GM19238 (cell line): ENCODE measurements around the gene HDAC5.

ENCODE experiments used
- DNase-seq: peaks from one replicate; pipeline ENCODE4 v3.0.0; 2011; ENCODE audit warnings: low spot score; ENCODE audit not compliant: insufficient read length

HDAC5 gene

DNA sequence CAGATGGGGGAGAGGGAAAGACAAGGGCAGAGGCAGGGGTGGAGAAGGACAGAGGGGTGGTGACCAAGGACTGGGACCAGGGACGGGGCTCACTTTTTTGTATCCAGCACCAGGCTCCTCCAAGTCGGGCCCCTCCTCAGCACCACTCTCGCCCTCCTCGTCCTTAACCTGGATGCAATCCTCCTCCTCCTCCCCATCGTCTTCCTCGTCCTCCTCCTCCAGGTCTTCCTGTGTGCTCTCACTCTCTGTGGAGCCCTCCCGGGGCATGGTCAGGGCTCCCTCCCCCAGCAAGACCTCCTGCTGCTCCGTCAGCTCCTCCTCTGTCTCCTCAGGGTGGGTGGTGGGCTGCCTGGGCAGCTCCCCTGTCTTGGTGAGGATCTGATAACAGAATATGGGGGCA lies 36.1 kb downstream of the HDAC5 start:
- no peak for DNase-seq

DNA sequence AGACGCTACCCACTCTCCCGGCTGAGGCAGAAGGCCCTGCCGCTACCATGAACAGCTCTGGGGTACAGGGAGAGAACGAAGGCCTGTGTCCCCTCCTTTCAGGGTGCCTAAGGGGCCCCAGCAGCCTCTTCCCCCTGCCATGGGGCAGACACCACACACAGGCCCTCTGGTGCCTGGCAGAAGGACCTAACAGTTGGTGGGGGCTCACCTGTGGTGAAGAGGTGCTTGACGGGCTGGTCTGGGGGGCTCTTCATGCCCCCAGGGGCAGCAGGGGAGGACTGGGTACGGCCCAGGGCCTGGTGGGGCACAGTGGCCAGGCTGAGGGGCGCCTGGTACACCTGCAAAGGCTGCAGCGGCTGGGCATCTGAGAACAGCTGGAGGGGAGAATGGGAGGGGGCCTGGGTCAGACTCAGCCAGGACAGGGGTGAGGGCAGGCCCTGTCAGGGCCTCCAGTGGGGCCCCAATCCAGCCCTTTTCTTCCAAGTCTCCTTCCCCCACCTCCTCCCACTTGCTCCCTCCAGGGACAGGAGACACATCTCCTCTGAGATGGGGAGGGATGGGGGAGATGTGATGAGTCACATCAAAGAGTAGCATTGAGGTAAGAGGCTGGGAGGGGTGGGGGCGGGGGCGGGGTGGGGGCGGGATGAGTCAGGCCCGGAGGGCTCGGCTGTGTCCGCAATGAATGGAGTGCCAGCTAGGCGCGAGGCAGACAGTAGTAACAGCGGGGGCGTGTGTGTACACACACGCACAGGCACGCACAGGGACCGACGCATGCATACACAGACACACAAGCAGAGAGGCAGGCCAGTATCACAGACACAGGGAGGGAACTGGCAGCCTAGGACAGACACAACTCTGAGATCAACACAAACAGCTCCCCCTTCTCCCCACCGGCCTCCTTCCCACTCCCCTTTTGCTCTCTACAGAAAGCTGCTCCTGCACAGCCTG lies 36.8 kb downstream of the HDAC5 start:
- no peak for DNase-seq

DNA sequence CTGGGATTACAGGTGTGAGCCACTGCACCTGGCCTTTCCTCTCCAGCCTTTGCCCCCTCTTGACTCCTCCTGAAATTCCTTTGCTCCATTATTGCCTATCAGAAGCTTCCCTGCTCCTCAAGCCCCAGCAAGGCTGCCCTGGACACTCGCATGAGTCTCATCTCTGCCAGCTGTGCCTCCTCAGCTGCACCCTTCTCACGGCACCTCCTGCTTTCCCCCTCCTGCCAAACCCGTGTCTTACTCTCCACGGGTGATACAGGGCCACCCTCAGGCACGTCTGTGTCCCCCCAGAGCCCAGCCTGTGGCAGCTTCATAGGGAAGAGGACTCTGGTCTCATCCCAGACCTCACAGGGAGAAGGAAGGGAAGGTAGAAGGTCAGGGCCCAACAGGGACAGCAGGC lies 37.5 kb downstream of the HDAC5 start:
- DNase-seq: no peak

DNA sequence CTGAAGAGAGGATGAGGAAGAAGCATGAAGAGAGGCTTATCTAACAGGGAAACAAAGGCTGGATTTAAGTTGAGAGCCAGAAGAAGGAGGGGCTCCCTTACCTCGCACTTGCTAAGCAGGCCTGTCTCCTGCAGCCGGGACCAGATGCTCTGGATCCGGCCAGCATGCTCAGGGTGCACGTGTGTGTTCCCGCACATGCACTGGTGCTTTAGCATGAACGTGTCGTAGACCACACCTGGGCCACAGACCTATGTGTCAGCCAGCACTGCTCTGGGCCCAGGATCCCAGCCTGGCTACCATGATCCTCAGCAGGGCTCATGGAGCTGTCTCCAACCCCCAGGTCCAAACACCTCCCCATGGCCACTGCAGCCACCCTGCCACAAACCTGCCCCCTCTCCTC lies 38.5 kb downstream of the HDAC5 start:
- no peak for DNase-seq

DNA sequence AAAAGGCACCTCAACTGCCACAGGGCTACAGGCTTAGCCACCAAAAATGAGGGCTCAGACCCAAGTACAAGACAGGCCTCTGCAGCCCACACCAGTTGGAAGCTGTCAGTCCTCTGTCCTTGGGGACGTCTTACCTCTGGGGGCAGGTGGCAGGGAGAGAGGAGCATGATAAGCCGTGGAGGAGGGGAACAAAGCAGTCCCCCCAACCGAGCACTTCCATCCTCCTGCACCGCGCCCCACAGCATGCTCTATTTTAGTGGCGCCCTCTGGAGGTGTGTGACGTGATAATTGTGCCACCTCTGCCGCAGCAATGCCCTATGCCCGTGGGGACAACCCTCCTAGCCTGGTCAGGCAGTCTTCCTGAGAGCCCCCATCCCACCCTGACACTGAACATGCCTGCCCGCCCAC lies 39.3 kb downstream of the HDAC5 start:
- DNase-seq: no peak

DNA sequence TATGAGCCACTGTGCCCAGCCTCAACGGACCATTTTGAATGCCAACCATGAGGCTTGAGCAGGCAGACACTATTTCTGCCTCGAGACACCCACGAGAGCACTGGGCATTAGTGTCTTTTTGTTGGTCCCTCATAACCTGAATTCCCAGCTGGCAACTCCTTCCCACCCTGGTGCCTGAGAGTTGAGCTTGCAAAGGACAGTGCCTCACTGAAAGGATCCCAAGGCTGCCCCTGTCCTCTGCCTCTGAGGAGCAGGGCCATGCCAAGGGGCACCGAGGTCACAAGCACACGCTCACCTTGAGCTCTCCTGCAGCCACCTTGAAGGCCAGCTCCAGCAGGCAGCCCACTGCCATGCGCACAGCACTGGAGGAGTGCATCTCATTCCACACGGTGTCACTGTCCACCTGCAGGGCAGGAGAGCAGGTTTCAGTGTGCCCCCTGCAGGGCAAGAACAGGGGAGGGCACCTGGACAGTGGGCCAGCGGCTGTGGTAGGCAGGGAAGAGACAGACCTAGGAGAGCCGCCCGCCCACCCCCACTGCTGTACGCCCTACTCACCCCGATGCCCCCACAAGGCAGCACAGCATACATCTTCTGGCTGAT lies 40.1 kb downstream of the HDAC5 start:
- DNase-seq: no peak

DNA sequence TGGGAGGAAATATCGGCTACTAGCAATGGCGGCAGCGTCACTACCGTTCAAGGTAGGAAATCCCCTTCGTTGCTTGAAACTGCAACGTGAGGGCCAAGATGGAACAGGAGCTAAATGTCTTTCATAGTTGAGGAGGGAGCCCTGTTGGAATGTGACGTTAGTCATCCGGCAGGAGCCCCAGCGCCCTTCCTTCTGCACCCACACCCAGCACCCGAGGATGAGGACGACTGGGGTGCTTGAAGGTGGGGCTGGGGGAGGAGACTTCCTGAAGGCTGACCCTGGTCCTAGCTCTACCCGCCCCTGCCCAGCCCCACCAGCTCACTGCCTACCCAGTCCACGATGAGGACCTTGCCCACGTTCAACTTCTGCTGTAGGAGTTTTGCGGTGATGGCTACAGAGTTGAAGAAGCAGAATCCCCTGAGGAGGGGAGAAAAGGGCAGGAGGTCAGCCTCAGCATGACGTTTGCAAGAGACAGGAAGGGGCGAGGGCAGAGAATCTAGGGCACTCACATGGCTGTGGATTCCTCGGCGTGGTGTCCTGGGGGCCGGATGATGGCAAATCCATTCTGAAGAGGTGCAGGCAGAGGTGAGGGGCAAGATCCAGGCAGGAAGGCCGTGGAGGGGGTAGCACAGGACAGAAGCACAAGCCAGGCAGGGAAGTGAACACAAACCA lies 41.0 kb downstream of the HDAC5 start:
- DNase-seq: no peak

DNA sequence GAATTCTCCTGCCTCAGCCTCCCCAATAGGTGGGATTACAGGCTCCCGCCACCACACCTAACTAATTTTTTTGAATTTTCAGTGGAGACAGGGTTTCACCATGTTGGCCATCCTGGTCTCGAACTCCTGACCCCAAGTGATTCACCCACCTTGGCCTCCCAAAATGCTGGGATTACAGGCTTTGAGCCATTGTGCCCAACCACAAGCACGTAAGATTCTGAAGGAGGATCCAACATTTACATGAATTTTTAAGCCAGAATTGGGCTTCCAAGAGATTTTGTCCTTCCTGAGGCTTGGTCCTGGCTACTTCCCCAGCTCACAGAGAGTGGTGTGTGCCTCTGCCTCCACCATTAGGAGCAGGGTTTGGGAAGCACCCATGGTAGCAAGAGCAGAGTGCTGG lies 41.8 kb downstream of the HDAC5 start:
- no peak for DNase-seq

DNA sequence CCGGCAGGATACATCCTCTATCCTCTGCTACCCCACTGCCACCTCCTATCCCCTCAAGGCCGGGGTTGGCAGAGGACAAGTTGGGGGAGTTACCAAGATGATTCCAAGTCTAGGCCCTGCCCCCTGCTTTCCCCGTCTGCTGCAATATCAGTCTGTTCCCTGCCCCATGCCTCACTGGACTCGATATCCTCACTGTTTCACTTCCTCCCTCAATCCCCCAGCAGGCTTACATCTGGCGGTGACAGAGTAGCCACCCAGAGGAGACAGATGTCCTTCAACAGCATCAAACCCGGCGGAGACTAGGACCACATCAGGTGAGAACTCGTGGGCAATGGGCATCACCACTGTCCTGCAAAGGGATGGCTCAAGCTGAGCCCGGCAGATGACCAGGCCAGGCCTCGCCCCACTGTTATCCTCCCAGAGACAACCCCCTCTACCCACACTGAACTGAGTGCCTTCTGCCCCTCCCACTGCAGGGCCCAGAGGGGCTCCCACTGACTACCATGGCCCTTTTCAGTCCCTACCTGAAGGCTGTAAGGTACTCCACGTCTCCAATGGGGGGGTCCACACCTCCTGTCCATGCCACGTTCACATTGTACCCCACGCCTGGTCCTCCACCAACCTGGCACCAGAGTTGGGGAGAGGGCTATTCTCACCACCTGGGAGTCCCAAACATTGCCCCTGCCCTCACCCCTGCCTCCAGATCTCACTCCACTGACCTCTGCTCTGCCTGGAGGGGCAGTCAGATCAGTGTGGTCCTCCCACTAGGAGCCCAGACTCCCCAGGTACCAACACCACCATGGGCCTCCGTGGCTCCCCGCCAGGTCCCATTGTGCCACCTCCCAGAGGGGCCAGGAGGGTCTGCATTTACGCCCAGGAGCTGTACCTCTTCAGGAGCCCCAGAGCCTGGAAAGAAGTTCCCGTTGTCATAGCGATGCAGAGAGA lies 43.3 kb downstream of the HDAC5 start:
- DNase-seq: no peak

DNA sequence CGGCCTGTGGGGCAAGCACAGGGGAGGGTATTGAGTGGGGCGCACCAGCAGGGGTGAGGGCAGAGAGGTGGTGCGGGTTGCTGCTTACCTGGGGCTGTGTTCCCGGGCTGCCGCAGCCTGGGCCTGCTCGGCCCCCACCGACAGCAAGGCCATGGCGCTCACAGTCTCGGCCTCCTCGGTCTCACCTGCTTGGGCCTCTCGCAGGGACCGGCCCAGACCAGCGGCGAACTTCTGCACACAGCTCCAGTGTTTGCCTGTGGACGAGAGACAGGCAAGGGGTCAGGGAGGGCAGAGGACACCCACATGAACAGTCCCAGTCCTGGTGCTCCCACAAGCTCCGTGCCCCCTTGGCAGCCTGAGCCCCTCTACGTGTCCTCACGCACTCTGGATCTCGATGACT lies 45.0 kb downstream of the HDAC5 start:
- DNase-seq: no peak

DNA sequence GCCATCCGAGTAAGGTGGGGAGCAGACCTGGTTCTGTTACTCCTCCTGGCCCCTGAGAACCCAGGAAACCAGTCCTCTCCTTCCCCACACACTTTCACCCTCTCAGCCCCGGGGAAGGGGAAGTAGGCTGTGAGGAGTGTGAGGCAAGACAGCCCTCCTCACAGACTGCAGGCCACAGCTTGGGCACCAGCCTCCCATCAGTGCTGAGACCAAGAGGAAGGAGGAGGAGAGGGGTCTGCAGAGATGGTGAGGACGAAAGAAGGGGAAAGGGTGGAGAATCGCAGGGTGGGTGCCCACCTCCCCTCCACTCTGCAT lies 45.9 kb downstream of the HDAC5 start:
- DNase-seq: no peak

DNA sequence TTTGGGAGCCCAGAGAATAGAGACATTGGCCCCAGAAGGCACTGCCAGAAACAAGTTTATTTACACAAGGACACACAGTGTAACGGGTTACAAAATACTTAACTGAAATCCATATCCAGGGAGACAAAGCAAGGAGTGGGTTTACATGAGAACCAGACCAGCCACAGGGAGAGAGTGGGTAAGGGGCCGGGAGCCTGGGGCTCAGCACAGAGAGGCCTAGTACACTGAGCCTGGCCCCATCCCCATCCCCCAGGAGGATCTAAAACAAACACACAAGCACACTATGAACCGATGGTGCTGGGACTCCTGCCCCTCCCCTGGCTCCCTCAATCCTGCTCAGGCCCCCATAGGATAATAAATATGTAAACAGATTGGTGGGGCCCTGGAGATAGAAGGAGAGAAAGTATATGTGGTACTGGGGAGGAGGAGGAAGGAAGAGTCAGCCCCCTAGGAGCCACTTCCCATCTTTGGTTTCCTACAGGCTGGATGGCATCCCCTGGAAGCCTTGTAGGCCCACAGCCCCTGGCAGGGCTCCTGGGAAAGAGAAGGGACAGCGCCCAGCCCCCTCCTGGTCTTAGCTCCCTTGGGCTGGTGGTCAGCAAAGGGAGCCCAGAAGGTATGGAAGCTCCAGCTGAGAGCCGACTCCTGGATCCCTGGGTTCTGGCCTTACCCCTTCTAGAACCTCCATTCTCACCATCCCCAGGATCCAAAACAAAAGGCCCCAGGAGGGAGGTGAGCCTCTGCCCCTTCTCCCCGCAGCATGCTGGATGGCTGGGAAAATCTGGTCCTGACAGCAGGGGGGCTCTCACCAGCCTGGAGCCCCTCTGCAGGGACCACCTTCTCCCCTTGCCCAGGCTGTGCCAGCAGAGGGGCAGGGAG lies 46.5 kb downstream of the HDAC5 start:
- no peak for DNase-seq

DNA sequence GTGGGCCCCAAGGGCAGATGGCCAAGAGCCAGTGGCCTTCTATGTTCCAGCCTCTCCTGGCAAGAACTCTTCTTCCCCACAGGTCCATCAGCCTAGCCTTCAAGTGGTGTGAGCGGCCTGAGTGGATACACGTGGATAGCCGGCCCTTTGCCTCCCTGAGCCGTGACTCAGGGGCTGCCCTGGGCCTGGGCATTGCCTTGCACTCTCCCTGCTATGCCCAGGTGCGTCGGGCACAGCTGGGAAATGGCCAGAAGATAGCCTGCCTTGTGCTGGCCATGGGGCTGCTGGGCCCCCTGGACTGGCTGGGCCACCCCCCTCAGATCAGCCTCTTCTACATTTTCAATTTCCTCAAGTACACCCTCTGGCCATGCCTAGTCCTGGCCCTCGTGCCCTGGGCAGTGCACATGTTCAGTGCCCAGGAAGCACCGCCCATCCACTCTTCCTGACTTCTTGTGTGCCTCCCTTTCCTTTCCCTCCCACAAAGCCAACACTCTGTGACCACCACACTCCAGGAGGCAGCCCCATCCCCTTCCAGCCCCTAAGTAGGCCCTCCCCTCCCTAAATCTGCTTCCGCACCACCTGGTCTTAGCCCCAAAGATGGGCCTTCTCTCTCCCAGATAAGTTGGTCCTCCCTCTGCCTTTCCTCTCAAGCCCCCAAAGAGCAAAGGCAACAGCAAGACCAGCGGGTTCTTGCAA lies 47.7 kb downstream of the HDAC5 start:
- no peak for DNase-seq

DNA sequence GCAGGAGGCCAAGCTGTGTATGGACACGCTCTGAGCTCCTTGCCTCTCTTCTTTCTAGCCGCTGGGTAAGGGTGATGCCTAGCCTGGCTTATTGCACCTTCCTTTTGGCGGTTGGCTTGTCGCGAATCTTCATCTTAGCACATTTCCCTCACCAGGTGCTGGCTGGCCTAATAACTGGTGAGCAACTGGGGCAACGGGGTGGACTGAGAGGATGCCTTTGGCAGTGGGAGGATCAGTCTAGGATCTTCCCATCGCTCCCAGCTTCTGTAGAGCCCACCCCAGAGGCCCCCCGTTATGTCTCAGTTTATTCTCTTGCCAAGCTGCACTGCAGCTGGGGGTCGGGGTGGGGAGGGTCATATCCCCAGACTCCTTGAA lies 48.5 kb downstream of the HDAC5 start:
- DNase-seq: no peak

DNA sequence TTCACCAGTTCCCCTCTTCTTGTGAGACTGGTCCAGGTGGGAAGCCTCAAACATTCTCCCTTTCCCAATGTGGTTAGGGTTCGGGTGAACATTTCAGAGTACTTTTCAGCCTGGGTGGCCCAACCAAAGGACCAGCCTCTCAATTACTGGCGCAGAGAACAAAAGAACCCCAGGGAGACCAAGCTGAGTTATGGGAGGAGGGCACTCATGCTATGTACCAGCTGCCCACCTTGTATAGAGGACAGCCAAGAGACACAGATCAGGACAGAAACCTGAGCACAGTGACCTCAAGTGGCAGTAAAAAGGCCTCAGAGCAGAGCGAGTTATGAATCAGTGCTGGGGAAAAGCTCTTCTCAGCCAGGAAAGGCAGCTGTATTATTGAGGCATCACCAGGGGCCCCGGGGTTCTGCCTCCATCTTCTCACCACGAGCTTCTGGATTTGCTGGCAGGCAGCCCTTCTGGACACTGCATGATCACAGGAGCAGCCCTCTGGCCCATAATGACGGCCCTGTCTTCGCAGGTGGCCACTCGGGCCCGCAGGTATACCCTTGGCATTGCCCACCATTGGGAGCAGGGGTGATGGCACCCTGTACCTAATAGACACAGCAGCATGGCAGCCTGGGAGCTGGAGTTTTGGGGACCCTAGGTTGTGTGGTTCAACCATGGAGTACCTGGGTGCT lies 49.1 kb downstream of the HDAC5 start:
- DNase-seq: no peak

DNA sequence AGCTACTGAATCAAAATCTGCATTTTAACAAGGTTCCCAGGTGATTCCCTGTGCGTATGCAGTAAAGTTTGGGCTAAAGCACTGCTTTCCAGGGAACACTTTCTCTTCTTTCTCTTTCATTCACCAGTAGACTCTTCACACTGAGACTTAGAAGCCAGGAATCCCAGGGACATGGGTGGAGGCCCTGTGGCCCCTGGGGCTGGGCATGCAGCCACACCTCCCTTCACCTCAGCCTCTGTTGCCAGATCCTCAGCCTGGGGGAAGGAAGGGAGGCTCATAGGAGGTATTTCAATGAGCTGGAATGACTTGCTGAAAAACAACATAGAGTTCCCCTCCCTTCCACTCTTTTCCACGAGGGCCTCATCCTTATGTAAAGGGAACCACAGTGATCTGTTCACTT lies 51.7 kb downstream of the HDAC5 start:
- DNase-seq: no peak

DNA sequence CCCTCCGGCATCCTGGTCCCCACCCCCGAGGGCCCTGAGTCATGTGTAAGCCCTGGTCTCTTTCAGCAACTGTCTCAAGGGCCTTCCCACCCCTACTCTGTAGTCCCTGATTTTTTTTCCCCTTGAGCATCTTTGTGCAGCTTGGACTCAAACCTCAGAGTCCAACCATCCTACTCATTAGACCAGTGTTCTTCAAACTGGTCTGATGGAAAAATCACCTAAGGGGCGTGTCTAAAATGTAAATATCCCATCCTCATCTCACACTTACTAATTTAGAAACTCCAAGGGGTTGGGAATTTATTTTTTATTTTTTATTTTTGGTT lies 52.3 kb downstream of the HDAC5 start:
- DNase-seq: no peak

DNA sequence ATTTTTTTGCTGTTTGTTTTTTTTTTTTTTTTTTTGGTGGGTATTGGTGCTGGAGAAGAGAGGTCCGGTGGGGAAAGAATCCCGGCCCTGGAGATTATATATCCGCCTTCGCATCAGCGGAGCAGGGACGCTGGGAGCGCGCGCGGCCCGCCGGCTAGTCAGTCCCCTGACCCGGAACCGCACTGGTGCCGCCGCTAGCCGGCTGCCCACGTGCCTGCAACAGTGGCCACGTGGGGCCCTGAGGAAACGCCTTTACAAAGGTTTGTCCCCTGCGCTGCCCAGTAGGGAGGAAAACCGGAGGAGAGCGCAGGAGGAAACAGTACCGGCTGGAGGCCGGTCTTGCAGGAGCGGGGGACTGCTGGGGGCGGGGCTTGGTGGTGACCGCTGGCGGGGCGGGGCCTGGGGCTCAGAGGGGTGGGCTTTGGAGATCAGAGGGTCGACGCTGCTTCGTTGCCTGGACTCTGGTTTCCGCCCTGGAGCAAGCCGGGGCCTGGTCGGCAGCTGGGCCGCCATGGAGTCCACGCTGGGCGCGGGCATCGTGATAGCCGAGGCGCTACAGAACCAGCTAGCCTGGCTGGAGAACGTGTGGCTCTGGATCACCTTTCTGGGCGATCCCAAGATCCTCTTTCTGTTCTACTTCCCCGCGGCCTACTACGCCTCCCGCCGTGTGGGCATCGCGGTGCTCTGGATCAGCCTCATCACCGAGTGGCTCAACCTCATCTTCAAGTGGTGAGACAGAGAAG lies 52.8 kb downstream of the HDAC5 start, which contains the start of gene G6PC3:
TSS of gene G6PC3 (plus strand) at position 281 of the 743 bp plus-strand sequence. CDS start at position 512, 231 bp downstream.
- DNase-seq: peak; percentile 94
